Keratinocyte (primary cell): ENCODE results near the gene HLF. TPM values are rescaled to one million over a fixed set of nuclear protein-coding genes. Genes with fewer than 3 reads are reported as not detected.

ENCODE experiments used
- DNase-seq: peaks from one replicate; pipeline ENCODE4 v3.0.0-alpha.2; 2011; ENCODE audit warnings: low read depth, missing footprints, low spot score
- FAIRE-seq: peaks from 2 replicates; lab custom pipeline; 2011; peaks lifted over from hg19 to GRCh38; lab: Jason Lieb, UNC
- H2AFZ ChIP-seq: 2 replicates; pipeline ENCODE4 v1.6.0; 2012; ENCODE audit warnings: low read length, control low read depth, inconsistent platforms; ENCODE audit not compliant: control insufficient read depth
- H3K27ac ChIP-seq: 2 replicates; pipeline ENCODE4 v1.5.1; 2011; ENCODE audit warnings: low read length; ENCODE audit not compliant: control insufficient read depth, insufficient read depth
- H3K27me3 ChIP-seq: 3 replicates; pipeline ENCODE4 v1.6.0; 2011; ENCODE audit warnings: low read length; ENCODE audit not compliant: control insufficient read depth, insufficient read depth; ENCODE audit errors: extremely low read depth
- H3K36me3 ChIP-seq, 2 experiments: 2 replicates in 1 of 2; 3 replicates in 1 of 2; pipeline ENCODE4 v1.5.1; 2011; ENCODE audit warnings: low read length in 2 of 2, mild to moderate bottlenecking in 1 of 2; ENCODE audit not compliant: control insufficient read depth in 2 of 2, insufficient read depth in 2 of 2; ENCODE audit errors: extremely low read depth in 1 of 2
- H3K4me1 ChIP-seq: 3 replicates; pipeline ENCODE4 v1.5.1; 2011; ENCODE audit warnings: low read length; ENCODE audit not compliant: control insufficient read depth, insufficient read depth; ENCODE audit errors: extremely low read depth
- H3K4me2 ChIP-seq: 3 replicates; pipeline ENCODE4 v1.6.0; 2011; ENCODE audit warnings: low read depth, low read length; ENCODE audit not compliant: control insufficient read depth, insufficient read depth; ENCODE audit errors: extremely low read depth
- H3K4me3 ChIP-seq, 3 experiments: fragments of 200-600 bp in 1 of 3; sonication (generic) in 1 of 3; 2 replicates in 2 of 3; 3 replicates in 1 of 3; pipeline ENCODE4 v1.5.1; 2011 to 2016; ENCODE audit warnings: low read length in 3 of 3, mild to moderate bottlenecking in 3 of 3, control low read depth in 2 of 3, inconsistent platforms in 1 of 3, low read depth in 1 of 3, mixed read lengths in 1 of 3, mixed run types in 1 of 3, moderate library complexity in 1 of 3; ENCODE audit not compliant: control insufficient read depth in 2 of 3, insufficient read depth in 2 of 3; ENCODE audit errors: extremely low read depth in 1 of 3
- H3K79me2 ChIP-seq: 2 replicates; pipeline ENCODE4 v1.6.0; 2012; ENCODE audit warnings: low read length; ENCODE audit not compliant: control insufficient read depth, insufficient read depth
- H3K9ac ChIP-seq: 3 replicates; pipeline ENCODE4 v1.6.0; 2011; ENCODE audit warnings: low read length; ENCODE audit not compliant: control insufficient read depth, insufficient read depth; ENCODE audit errors: extremely low read depth
- H3K9me1 ChIP-seq: 3 replicates; pipeline ENCODE4 v1.6.0; 2011; ENCODE audit warnings: low read length; ENCODE audit not compliant: control insufficient read depth, insufficient read depth; ENCODE audit errors: extremely low read depth
- H3K9me3 ChIP-seq: 2 replicates; pipeline ENCODE4 v1.5.1; 2012; ENCODE audit warnings: low read depth, low read length; ENCODE audit not compliant: control insufficient read depth
- H4K20me1 ChIP-seq: 3 replicates; pipeline ENCODE4 v1.6.0; 2011; ENCODE audit warnings: low read length; ENCODE audit not compliant: control insufficient read depth, insufficient read depth; ENCODE audit errors: extremely low read depth
- EZH2 ChIP-seq: IDR thresholded peaks from one replicate; pipeline ENCODE4 v1.6.1; 2012; ENCODE audit warnings: inconsistent platforms, mild to moderate bottlenecking, low read length, moderate library complexity
- dilution Hi-C: fragments of 300-500 bp; cut with MboI; formaldehyde crosslinking; loops from one replicate; pipeline ENCODE4 v1.7.0; 2020; ENCODE audit warnings: low sequenced_read_pairs; ENCODE audit not compliant: extremely low pct_ligation_motif_present
- polyA plus RNA-seq, 5 experiments: library from polyadenylated mRNA; depleted of rRNA in 3 of 5; stranded (reverse) in 3 of 5; stranded (forward) in 1 of 5; unstranded in 1 of 5; fragments of >200 nt; gene quantifications; 1 replicate in 1 of 5; 2 replicates in 3 of 5; 3 replicates in 1 of 5; pipeline versions ENCODE4 v1.2.1 to v1.2.3, GENCODE V29; 2011 to 2012; ENCODE audit warnings: missing spikeins in 2 of 5, low read depth in 1 of 5, low replicate concordance in 1 of 5
- TF ChIP-seq, protein P1 (sequence below), 3 experiments: IDR thresholded peaks in 1 of 3; conservative IDR thresholded peaks in 1 of 3; optimal IDR thresholded peaks in 1 of 3; 2 replicates in 2 of 3; 3 replicates in 1 of 3; pipeline versions ENCODE3 to v1.5.1; 2011; ENCODE audit warnings: low read length in 3 of 3, mild to moderate bottlenecking in 3 of 3, moderate library complexity in 2 of 3, control low read depth in 1 of 3, inconsistent platforms in 1 of 3; ENCODE audit not compliant: insufficient read depth in 2 of 3; ENCODE audit errors: extremely low read depth in 1 of 3

HLF gene
- polyA plus RNA-seq, 1 donor (not counting 4 experiments of a cell fraction or from before 2014, with no cell fraction given), result 0.21 TPM

DNA sequence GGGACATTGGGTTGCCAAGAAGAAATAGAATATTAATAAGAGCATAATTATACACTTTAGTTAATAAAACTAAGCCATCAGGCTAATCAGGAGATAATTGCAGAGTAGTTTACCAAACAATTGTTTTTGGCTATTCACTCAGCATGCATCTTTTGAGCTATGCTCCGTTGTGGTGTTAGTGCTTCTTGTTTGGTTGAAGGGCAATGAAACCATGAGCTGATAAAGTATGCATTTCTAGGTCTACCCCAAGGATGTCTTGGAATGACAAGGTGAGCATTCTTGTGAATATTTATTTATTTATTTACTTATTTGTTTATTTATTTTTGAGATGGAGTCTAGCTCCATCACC is 6.4 kb downstream of the HLF start:
- no peak for TF ChIP-seq EZH2
- H4K20me1 ChIP-seq, result no peaks in the 10 kb centered on the region
- no peak overlapping the region for H3K4me3 ChIP-seq
- no peak overlapping the region for H3K9ac ChIP-seq
- no peaks in the 10 kb centered on the region for H3K9me1 ChIP-seq
- no peak overlapping the region for H2AFZ ChIP-seq
- dilution Hi-C loops, result no loop called here
- DNase-seq, result no peak
- H3K9me3 ChIP-seq, result no peaks in the 10 kb centered on the region
- FAIRE-seq, result no peak
- H3K27me3 ChIP-seq, result peaks cover 15% of the 10 kb centered on the region
- H3K36me3 ChIP-seq, result no peaks in the 10 kb centered on the region
- H3K4me1 ChIP-seq, result peaks cover 12% of the 10 kb centered on the region
- no peak overlapping the region for H3K27ac ChIP-seq
- H3K4me2 ChIP-seq, result no peak overlapping the region
- no peaks in the 10 kb centered on the region for H3K79me2 ChIP-seq

DNA sequence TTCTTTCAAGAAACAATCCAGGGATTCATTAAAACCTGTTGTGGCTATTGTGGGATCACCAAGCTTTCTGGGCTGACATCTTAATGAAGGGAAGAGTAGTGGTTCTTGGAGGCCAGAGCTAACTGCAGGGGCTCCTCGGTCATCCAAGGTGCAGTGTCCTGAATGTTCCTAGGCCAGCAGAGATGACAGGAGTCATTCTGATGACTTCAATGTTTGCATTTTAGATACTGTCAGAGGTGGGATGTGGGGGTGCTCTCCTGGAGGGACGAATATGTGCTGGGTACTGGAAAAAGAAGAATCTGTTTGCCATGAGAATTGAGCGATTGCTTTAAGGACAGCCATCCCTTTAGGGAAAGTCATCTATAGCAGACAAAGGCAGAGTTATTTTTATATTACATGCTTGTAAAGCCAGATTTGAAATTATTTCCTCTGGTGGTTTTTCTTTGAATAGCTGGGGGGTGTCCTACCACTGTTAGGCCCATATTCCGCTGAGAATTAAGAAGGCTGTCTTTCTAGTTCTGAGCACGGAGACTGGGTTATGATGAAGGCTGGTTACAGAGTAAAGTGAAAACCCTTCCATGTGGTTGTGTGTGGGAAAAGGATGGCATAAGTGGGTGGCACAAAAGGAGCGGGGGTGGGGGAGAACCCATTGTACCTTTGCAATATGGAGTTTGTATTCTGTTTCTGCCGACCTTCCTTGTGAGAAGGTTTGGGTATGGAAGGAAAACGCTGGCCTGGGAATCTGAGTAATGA is 7.4 kb downstream of the HLF start:
- no peaks in the 10 kb centered on the region for H4K20me1 ChIP-seq
- H3K4me1 ChIP-seq, result peaks cover 20% of the 10 kb centered on the region
- H3K9me1 ChIP-seq, result no peaks in the 10 kb centered on the region
- no peak overlapping the region for H3K4me2 ChIP-seq
- no peak for DNase-seq
- H3K4me3 ChIP-seq, result no peak overlapping the region
- H3K27me3 ChIP-seq, result peaks cover 8% of the 10 kb centered on the region
- H3K36me3 ChIP-seq, result no peaks in the 10 kb centered on the region
- H3K9ac ChIP-seq, result no peak overlapping the region
- TF ChIP-seq, protein P1, sequence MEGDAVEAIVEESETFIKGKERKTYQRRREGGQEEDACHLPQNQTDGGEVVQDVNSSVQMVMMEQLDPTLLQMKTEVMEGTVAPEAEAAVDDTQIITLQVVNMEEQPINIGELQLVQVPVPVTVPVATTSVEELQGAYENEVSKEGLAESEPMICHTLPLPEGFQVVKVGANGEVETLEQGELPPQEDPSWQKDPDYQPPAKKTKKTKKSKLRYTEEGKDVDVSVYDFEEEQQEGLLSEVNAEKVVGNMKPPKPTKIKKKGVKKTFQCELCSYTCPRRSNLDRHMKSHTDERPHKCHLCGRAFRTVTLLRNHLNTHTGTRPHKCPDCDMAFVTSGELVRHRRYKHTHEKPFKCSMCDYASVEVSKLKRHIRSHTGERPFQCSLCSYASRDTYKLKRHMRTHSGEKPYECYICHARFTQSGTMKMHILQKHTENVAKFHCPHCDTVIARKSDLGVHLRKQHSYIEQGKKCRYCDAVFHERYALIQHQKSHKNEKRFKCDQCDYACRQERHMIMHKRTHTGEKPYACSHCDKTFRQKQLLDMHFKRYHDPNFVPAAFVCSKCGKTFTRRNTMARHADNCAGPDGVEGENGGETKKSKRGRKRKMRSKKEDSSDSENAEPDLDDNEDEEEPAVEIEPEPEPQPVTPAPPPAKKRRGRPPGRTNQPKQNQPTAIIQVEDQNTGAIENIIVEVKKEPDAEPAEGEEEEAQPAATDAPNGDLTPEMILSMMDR (optimal IDR thresholded peaks at IDR 0.05 in 1 of 3, IDR thresholded peaks at IDR 0.05 in 1 of 3, conservative IDR thresholded peaks at IDR 0.05 in 1 of 3; ENCODE audit: extremely low read depth in 1 of 3, insufficient read depth in 2 of 3, low read length in 3 of 3), result no peak
- no peak for TF ChIP-seq EZH2
- no peak overlapping the region for H2AFZ ChIP-seq
- FAIRE-seq, result no peak
- dilution Hi-C loops, result no loop called here
- no peak overlapping the region for H3K27ac ChIP-seq
- no peaks in the 10 kb centered on the region for H3K79me2 ChIP-seq
- no peaks in the 10 kb centered on the region for H3K9me3 ChIP-seq
